HEK293 (cell line): ENCODE data around the gene PDZRN4.
A peak's percentile ranks its signal among the peaks of the same experiment; 100 is the strongest.

ENCODE experiments used
- CTCF ChIA-PET: fragments of 350-600 bp; formaldehyde crosslinking; extraction: SDS; loops from one replicate; lab custom pipeline; 2021; ENCODE audit warnings: antibody characterized with exemption; lab: Yijun Ruan, JAX
- POLR2A ChIA-PET: fragments of 300-600 bp; formaldehyde crosslinking; extraction: SDS; loops from one replicate; lab custom pipeline; 2020; ENCODE audit warnings: antibody characterized with exemption, inconsistent platforms; lab: Yijun Ruan, JAX
- H3K27ac ChIP-seq: fragments of 200-500 bp; sonication (Bioruptor generic); 2 replicates; pipeline ENCODE4 v1.5.1; 2014; ENCODE audit warnings: low read depth, low read length, control low read depth, inconsistent platforms; ENCODE audit errors: extremely low read depth
- H3K36me3 ChIP-seq, 2 experiments: fragments of 200-500 bp in 1 of 2; sonication (Bioruptor generic) in 1 of 2; 1 replicate in 1 of 2; 2 replicates in 1 of 2; pipeline ENCODE4 v1.5.1; 2014 to 2017; ENCODE audit warnings: inconsistent platforms in 2 of 2, low read length in 2 of 2; ENCODE audit not compliant: control insufficient read depth in 2 of 2, insufficient read depth in 1 of 2
- H3K4me1 ChIP-seq: fragments of 200-500 bp; sonication (Bioruptor generic); 2 replicates; pipeline ENCODE4 v1.5.1; 2014; ENCODE audit warnings: mild to moderate bottlenecking, low read length, inconsistent platforms; ENCODE audit not compliant: control insufficient read depth, insufficient read depth
- H3K4me3 ChIP-seq: 2 replicates; pipeline ENCODE4 v1.5.1; 2011; ENCODE audit warnings: low read depth, mild to moderate bottlenecking, control low read depth, low read length, moderate library complexity
- H3K9me3 ChIP-seq: fragments of 200-500 bp; sonication (Bioruptor generic); 2 replicates; pipeline ENCODE4 v1.5.1; 2014; ENCODE audit warnings: low read depth, low read length, inconsistent platforms; ENCODE audit not compliant: control insufficient read depth, insufficient read depth
- GLIS2 ChIP-seq: fragments of 450-650 bp; formaldehyde crosslinking; IDR thresholded peaks from 2 replicates; pipeline ENCODE4 v1.5.1; 2016; ENCODE audit warnings: missing biosample characterization, missing genetic modification characterization
- KLF9 ChIP-seq: fragments of 450-650 bp; formaldehyde crosslinking; IDR thresholded peaks from 2 replicates; pipeline ENCODE4 v1.5.1; 2016; ENCODE audit warnings: missing biosample characterization, missing genetic modification characterization, low read depth
- ZBTB20 ChIP-seq: fragments of 450-650 bp; formaldehyde crosslinking; IDR thresholded peaks from 2 replicates; pipeline ENCODE4 v1.5.1; 2016; ENCODE audit warnings: missing biosample characterization, missing genetic modification characterization
- ZEB2 ChIP-seq: fragments of 450-650 bp; formaldehyde crosslinking; IDR thresholded peaks from 2 replicates; pipeline ENCODE4 v1.5.1; 2016; ENCODE audit warnings: missing biosample characterization, missing genetic modification characterization
- ZNF155 ChIP-seq: fragments of 450-650 bp; formaldehyde crosslinking; IDR thresholded peaks from 2 replicates; pipeline ENCODE4 v1.5.1; 2016; ENCODE audit warnings: missing biosample characterization, missing genetic modification characterization
- ZNF335 ChIP-seq: fragments of 450-650 bp; formaldehyde crosslinking; conservative IDR thresholded peaks from 2 replicates; pipeline ENCODE4 v1.5.1; 2016; ENCODE audit warnings: missing biosample characterization, missing genetic modification characterization
- ZNF544 ChIP-seq: fragments of 450-650 bp; formaldehyde crosslinking; IDR thresholded peaks from 2 replicates; pipeline ENCODE4 v1.5.0; 2017; ENCODE audit warnings: missing biosample characterization, missing genetic modification characterization
- ZNF610 ChIP-seq: fragments of 450-650 bp; formaldehyde crosslinking; IDR thresholded peaks from 2 replicates; pipeline ENCODE4 v1.5.1; 2016; ENCODE audit warnings: missing biosample characterization, missing genetic modification characterization, borderline replicate concordance
- ZNF776 ChIP-seq: fragments of 450-650 bp; formaldehyde crosslinking; IDR thresholded peaks from 2 replicates; pipeline ENCODE4 v1.5.0; 2017; ENCODE audit warnings: missing biosample characterization, missing genetic modification characterization, borderline replicate concordance
- ZNF843 ChIP-seq: fragments of 450-650 bp; formaldehyde crosslinking; IDR thresholded peaks from 2 replicates; pipeline ENCODE4 v1.5.1; 2016; ENCODE audit warnings: missing biosample characterization, missing genetic modification characterization
- ZSCAN23 ChIP-seq: fragments of 450-650 bp; formaldehyde crosslinking; IDR thresholded peaks from 2 replicates; pipeline ENCODE4 v1.5.1; 2016; ENCODE audit warnings: missing biosample characterization, missing genetic modification characterization
- TF ChIP-seq, protein P1 (sequence below): fragments of 450-650 bp; formaldehyde crosslinking; IDR thresholded peaks from 2 replicates; pipeline ENCODE4 v1.5.1; 2016; ENCODE audit warnings: missing biosample characterization, missing genetic modification characterization
- TF ChIP-seq, protein P2 (sequence below): fragments of 450-650 bp; formaldehyde crosslinking; conservative IDR thresholded peaks from 2 replicates; pipeline ENCODE4 v1.5.1; 2016; ENCODE audit warnings: low read depth, missing biosample characterization, missing genetic modification characterization
- TF ChIP-seq, protein P3 (sequence below): fragments of 450-650 bp; formaldehyde crosslinking; IDR thresholded peaks from 2 replicates; pipeline ENCODE4 v1.5.1; 2017; ENCODE audit warnings: missing biosample characterization, mild to moderate bottlenecking, missing genetic modification characterization, moderate library complexity
- TF ChIP-seq, protein P4 (sequence below): fragments of 450-650 bp; formaldehyde crosslinking; IDR thresholded peaks from 2 replicates; pipeline ENCODE4 v1.5.1; 2017; ENCODE audit warnings: missing biosample characterization, missing genetic modification characterization
- TF ChIP-seq, protein P5 (sequence below): IDR thresholded peaks from 2 replicates; pipeline ENCODE4 v1.6.1; 2011; ENCODE audit warnings: mild to moderate bottlenecking, low read depth, low read length, borderline replicate concordance

The PDZRN4 gene

DNA sequence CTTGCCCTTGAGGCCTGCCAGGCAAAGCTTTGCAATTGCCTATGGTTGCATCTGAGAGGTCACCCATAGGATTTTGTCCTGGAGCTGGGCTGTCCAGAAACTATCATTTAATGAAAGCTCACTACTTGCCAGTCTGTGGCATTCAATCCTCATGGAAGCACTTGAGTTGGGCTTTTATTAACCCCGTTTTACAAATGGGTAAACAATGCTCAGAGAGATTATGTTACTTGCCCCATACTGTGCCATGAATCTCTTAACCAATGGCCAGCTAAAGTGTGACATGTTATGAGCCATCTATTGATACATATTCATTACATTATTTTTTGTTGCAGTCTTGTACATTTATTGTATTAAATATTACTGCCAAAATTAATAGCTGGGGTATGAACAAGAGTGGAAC, 35.9 kb downstream of the PDZRN4 start:
- no peaks in the 10 kb centered on the region for H3K9me3 ChIP-seq
- ChIA-PET POLR2A (no interaction called here), CTCF (no interaction called here)
- TF ChIP-seq, protein P1, sequence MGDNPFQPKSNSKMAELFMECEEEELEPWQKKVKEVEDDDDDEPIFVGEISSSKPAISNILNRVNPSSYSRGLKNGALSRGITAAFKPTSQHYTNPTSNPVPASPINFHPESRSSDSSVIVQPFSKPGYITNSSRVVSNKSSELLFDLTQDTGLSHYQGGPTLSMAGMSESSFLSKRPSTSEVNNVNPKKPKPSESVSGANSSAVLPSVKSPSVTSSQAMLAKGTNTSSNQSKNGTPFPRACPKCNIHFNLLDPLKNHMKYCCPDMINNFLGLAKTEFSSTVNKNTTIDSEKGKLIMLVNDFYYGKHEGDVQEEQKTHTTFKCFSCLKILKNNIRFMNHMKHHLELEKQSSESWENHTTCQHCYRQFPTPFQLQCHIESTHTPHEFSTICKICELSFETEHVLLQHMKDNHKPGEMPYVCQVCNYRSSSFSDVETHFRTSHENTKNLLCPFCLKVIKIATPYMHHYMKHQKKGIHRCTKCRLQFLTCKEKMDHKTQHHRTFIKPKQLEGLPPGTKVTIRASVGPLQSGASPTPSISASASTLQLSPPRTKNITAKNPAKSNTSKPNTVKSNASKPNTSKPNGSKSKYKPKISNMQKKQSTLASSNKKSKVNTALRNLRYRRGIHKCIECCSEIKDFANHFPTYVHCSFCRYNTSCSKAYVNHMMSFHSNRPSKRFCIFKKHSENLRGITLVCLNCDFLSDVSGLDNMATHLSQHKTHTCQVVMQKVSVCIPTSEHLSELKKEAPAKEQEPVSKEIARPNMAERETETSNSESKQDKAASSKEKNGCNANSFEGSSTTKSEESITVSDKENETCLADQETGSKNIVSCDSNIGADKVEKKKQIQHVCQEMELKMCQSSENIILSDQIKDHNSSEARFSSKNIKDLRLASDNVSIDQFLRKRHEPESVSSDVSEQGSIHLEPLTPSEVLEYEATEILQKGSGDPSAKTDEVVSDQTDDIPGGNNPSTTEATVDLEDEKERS (tag by site-specific recombination) = no peak
- no peak for TF ChIP-seq ZNF155 (tag by site-specific recombination)
- TF ChIP-seq ZNF610 (tag by site-specific recombination) = no peak
- no peak for TF ChIP-seq ZEB2 (tag by site-specific recombination)
- TF ChIP-seq, protein P2, sequence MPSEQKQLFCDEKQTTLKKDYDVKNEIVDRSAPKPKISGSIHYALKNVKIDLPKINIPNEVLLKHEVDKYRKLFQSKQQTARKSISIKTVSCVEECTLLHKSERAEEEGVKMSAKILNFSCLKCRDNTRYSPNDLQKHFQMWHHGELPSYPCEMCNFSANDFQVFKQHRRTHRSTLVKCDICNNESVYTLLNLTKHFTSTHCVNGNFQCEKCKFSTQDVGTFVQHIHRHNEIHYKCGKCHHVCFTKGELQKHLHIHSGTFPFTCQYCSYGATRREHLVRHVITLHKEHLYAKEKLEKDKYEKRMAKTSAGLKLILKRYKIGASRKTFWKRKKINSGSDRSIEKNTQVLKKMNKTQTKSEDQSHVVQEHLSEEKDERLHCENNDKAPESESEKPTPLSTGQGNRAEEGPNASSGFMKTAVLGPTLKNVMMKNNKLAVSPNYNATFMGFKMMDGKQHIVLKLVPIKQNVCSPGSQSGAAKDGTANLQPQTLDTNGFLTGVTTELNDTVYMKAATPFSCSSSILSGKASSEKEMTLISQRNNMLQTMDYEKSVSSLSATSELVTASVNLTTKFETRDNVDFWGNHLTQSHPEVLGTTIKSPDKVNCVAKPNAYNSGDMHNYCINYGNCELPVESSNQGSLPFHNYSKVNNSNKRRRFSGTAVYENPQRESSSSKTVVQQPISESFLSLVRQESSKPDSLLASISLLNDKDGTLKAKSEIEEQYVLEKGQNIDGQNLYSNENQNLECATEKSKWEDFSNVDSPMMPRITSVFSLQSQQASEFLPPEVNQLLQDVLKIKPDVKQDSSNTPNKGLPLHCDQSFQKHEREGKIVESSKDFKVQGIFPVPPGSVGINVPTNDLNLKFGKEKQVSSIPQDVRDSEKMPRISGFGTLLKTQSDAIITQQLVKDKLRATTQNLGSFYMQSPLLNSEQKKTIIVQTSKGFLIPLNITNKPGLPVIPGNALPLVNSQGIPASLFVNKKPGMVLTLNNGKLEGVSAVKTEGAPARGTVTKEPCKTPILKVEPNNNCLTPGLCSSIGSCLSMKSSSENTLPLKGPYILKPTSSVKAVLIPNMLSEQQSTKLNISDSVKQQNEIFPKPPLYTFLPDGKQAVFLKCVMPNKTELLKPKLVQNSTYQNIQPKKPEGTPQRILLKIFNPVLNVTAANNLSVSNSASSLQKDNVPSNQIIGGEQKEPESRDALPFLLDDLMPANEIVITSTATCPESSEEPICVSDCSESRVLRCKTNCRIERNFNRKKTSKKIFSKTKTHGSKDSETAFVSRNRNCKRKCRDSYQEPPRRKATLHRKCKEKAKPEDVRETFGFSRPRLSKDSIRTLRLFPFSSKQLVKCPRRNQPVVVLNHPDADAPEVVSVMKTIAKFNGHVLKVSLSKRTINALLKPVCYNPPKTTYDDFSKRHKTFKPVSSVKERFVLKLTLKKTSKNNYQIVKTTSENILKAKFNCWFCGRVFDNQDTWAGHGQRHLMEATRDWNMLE (tag by site-specific recombination) = no peak
- TF ChIP-seq, protein P3, sequence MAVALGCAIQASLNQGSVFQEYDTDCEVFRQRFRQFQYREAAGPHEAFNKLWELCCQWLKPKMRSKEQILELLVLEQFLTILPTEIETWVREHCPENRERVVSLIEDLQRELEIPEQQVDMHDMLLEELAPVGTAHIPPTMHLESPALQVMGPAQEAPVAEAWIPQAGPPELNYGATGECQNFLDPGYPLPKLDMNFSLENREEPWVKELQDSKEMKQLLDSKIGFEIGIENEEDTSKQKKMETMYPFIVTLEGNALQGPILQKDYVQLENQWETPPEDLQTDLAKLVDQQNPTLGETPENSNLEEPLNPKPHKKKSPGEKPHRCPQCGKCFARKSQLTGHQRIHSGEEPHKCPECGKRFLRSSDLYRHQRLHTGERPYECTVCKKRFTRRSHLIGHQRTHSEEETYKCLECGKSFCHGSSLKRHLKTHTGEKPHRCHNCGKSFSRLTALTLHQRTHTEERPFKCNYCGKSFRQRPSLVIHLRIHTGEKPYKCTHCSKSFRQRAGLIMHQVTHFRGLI (tag by site-specific recombination) = peak; percentile 93
- TF ChIP-seq ZNF843 = no peak
- no peak for TF ChIP-seq KLF9
- no peak for TF ChIP-seq ZNF335 (tag by site-specific recombination)
- no peak for TF ChIP-seq ZBTB20
- TF ChIP-seq, protein P4, sequence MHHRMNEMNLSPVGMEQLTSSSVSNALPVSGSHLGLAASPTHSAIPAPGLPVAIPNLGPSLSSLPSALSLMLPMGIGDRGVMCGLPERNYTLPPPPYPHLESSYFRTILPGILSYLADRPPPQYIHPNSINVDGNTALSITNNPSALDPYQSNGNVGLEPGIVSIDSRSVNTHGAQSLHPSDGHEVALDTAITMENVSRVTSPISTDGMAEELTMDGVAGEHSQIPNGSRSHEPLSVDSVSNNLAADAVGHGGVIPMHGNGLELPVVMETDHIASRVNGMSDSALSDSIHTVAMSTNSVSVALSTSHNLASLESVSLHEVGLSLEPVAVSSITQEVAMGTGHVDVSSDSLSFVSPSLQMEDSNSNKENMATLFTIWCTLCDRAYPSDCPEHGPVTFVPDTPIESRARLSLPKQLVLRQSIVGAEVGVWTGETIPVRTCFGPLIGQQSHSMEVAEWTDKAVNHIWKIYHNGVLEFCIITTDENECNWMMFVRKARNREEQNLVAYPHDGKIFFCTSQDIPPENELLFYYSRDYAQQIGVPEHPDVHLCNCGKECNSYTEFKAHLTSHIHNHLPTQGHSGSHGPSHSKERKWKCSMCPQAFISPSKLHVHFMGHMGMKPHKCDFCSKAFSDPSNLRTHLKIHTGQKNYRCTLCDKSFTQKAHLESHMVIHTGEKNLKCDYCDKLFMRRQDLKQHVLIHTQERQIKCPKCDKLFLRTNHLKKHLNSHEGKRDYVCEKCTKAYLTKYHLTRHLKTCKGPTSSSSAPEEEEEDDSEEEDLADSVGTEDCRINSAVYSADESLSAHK (tag by site-specific recombination) = peak; percentile 81
- TF ChIP-seq, protein P5, sequence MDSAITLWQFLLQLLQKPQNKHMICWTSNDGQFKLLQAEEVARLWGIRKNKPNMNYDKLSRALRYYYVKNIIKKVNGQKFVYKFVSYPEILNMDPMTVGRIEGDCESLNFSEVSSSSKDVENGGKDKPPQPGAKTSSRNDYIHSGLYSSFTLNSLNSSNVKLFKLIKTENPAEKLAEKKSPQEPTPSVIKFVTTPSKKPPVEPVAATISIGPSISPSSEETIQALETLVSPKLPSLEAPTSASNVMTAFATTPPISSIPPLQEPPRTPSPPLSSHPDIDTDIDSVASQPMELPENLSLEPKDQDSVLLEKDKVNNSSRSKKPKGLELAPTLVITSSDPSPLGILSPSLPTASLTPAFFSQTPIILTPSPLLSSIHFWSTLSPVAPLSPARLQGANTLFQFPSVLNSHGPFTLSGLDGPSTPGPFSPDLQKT = no peak
- no peak for TF ChIP-seq ZNF544
- TF ChIP-seq ZSCAN23 (tag by site-specific recombination) = no peak
- TF ChIP-seq ZNF776 (tag by site-specific recombination) = no peak
- no peak for TF ChIP-seq GLIS2 (tag by site-specific recombination)
- no peaks in the 10 kb centered on the region for H3K36me3 ChIP-seq
- H3K4me3 ChIP-seq = no peak overlapping the region
- peaks cover 5% of the 10 kb centered on the region; the same call in 1 of the 2 replicates for H3K4me1 ChIP-seq
- H3K27ac ChIP-seq = no peak overlapping the region
